Measurements from ENCODE around the gene KLHL21.
A peak's percentile ranks its signal among the peaks of the same experiment; 100 is the strongest.
"Not testable (repeated sequence)": the region's sequence is repeated elsewhere in the genome, so short reads cannot be mapped to it uniquely, and the experiment has no call there.

Gene KLHL21

GRCh38 chr1:6602669-6603237 lies at the start of gene KLHL21:
TSS of gene KLHL21 (minus strand) at chr1:6602869. CDS start at chr1:6602817, 52 bp downstream.
- peak; percentile 88 for DNase-seq (ENCODE audit: low spot score)
- FAIRE-seq: no peak

GRCh38 chr1:6651909-6652308 lies 49.2 kb upstream of the KLHL21 start:
- DNase-seq (ENCODE audit: low spot score): no peak
- no peak for FAIRE-seq

- DNase-seq (ENCODE audit: low spot score): no peak
- no peak for FAIRE-seq
Measured at GRCh38 chr1:6648556-6648955, 45.9 kb upstream of the KLHL21 start.

- FAIRE-seq (no peak), DNase-seq (ENCODE audit: low spot score) (peak; percentile 14)
Measured at GRCh38 chr1:6646499-6647148, 44.0 kb upstream of the KLHL21 start.

- DNase-seq (ENCODE audit: low spot score) (no peak), FAIRE-seq (no peak)
Measured at GRCh38 chr1:6645018-6645417, 42.3 kb upstream of the KLHL21 start.

- not testable (repeated sequence) for FAIRE-seq; DNase-seq (ENCODE audit: low spot score)
Measured at GRCh38 chr1:6640867-6641266, 38.2 kb upstream of the KLHL21 start.

GRCh38 chr1:6638226-6638625 lies 35.6 kb upstream of the KLHL21 start:
- FAIRE-seq: no peak
- no peak for DNase-seq (ENCODE audit: low spot score)

GRCh38 chr1:6637770-6638169 lies 35.1 kb upstream of the KLHL21 start:
- no peak for FAIRE-seq
- no peak for DNase-seq (ENCODE audit: low spot score)

GRCh38 chr1:6636778-6637177 lies 34.1 kb upstream of the KLHL21 start:
- not testable (repeated sequence) for DNase-seq (ENCODE audit: low spot score); FAIRE-seq

GRCh38 chr1:6635910-6636760 lies 33.5 kb upstream of the KLHL21 start:
- no peak for FAIRE-seq
- DNase-seq (ENCODE audit: low spot score): no peak

- FAIRE-seq (no peak), DNase-seq (ENCODE audit: low spot score) (no peak)
Measured at GRCh38 chr1:6635161-6635909, 32.7 kb upstream of the KLHL21 start.

GRCh38 chr1:6634371-6635052 lies 31.8 kb upstream of the KLHL21 start:
- DNase-seq (ENCODE audit: low spot score): peak; percentile 23
- no peak for FAIRE-seq

GRCh38 chr1:6632588-6633514 lies 30.2 kb upstream of the KLHL21 start:
- no peak for FAIRE-seq
- DNase-seq (ENCODE audit: low spot score): no peak

- FAIRE-seq (no peak), DNase-seq (ENCODE audit: low spot score) (no peak)
Measured at GRCh38 chr1:6631058-6631457, 28.4 kb upstream of the KLHL21 start.

- DNase-seq (ENCODE audit: low spot score) (no peak), FAIRE-seq (no peak)
Measured at GRCh38 chr1:6630027-6630426, 27.4 kb upstream of the KLHL21 start.

GRCh38 chr1:6628971-6629479 lies 26.4 kb upstream of the KLHL21 start:
- no peak for DNase-seq (ENCODE audit: low spot score)
- FAIRE-seq: no peak

- FAIRE-seq (no peak), DNase-seq (ENCODE audit: low spot score) (no peak)
Measured at GRCh38 chr1:6627841-6628545, 25.3 kb upstream of the KLHL21 start.

GRCh38 chr1:6627031-6627430 lies 24.4 kb upstream of the KLHL21 start:
- FAIRE-seq (no peak), DNase-seq (ENCODE audit: low spot score) (no peak)

GRCh38 chr1:6625584-6626149 lies 23.0 kb upstream of the KLHL21 start:
- no peak for FAIRE-seq
- DNase-seq (ENCODE audit: low spot score): no peak
